NT2/D1 (cell line): Measurements from ENCODE around the gene C2orf81.
"Not testable (repeated sequence)": the region's sequence is repeated elsewhere in the genome, so short reads cannot be mapped to it uniquely, and the experiment has no call there.

Source experiments
- SUZ12 ChIP-seq: IDR thresholded peaks from 2 replicates; pipeline ENCODE4 v1.6.1; 2011; ENCODE audit not compliant: insufficient read length, insufficient read depth; ENCODE audit errors: extremely low read depth
- YY1 ChIP-seq: IDR thresholded peaks from 2 replicates; pipeline ENCODE4 v1.6.1; 2011; ENCODE audit not compliant: insufficient read length, insufficient read depth

- TF ChIP-seq YY1, SUZ12: not testable (repeated sequence)
Observed at GRCh38 chr2:74460187-74460586, 38.8 kb upstream of the C2orf81 start.
